ENCODE results near the gene NLN. TPM values are rescaled to one million over a fixed set of nuclear protein-coding genes. Genes with fewer than 3 reads are reported as not detected.
A peak's percentile ranks its signal among the peaks of the same experiment; 100 is the strongest.
"Not testable (repeated sequence)": the region's sequence is repeated elsewhere in the genome, so short reads cannot be mapped to it uniquely, and the experiment has no call there.

Gene NLN
- total RNA-seq, 1 donor from 2014 or later, result 15.1 TPM

DNA sequence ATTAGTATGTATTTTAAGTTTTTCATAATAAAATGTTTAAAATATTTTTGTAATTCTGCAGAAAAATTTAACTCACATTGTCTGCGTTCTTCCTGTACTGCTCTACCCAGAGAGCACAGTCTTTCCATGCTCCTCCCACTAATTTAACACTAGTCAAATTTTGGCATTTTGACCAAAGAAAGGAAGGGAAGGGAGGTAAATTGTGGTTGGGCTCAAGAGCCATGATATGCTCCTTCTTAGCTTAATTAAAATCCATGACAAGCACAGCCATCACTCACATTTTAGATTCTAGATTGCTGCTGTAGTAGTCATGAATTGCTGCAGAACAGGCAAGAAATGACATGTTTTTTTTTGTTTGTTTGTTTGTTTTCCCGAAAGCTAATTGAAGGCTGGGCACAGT lies 98.4 kb downstream of the NLN start:
- no peak for ATAC-seq (ENCODE audit: poor library complexity)
- DNase-seq, result no peak
- intact Hi-C loops (cut with DNase I), result no loop called here

DNA sequence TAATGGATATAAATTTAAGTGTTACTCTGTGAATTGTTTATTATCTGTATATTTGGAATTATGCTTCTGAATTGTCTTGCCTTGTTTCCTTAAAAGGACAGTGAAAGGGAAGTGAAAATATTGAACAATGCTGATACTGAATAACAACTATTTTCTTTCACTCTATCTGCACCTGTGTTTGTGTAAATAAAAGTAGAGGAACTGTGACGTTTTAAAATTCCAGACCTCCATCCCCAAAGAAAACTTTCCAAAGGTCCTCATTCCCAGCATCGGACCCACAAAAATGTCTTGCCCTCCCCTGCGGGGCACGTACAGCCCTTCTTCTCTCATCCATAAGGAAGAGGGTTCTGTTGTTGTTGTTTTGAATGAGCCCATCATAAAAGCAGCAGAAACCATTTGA lies 100.0 kb downstream of the NLN start:
- ATAC-seq (ENCODE audit: poor library complexity) (no peak), DNase-seq (no peak)
- intact Hi-C loops (cut with DNase I), result no loop called here

DNA sequence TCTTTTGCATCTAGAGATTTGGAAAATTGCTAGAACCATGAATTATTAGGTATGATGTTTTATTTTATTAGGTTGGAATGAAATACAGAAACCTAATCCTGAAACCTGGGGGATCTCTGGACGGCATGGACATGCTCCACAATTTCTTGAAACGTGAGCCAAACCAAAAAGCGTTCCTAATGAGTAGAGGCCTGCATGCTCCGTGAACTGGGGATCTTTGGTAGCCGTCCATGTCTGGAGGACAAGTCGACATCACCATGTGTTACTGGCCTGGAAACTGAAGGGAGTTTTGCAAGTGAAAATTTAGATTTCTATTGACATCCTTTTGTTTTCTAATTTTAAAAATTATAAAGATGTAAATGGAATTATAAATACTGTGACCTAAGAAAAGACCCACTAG lies 100.7 kb downstream of the NLN start:
- no peak for DNase-seq
- ATAC-seq (ENCODE audit: poor library complexity), result no peak
- intact Hi-C loops (cut with DNase I), result no loop called here

DNA sequence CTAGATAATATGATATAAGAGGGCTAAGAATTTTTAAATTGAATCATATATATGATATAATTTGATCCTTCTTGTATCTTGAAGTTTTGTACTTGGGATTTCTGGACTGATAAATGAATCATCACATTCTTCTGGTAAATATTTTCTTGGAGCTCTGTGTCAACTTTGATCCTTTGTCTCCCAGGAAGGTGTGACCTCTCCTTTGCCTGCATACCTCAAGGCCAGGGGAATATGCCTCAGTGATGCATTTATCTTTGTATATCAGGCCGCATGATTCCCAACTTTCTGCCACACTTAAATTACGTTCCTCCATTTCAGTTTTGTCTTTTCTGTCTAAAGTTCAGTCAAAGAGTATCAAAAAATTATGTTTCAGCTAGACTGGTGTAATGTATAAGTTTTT lies 101.2 kb downstream of the NLN start:
- no peak for DNase-seq
- intact Hi-C loops (cut with DNase I), result no loop called here
- ATAC-seq (ENCODE audit: poor library complexity), result no peak

DNA sequence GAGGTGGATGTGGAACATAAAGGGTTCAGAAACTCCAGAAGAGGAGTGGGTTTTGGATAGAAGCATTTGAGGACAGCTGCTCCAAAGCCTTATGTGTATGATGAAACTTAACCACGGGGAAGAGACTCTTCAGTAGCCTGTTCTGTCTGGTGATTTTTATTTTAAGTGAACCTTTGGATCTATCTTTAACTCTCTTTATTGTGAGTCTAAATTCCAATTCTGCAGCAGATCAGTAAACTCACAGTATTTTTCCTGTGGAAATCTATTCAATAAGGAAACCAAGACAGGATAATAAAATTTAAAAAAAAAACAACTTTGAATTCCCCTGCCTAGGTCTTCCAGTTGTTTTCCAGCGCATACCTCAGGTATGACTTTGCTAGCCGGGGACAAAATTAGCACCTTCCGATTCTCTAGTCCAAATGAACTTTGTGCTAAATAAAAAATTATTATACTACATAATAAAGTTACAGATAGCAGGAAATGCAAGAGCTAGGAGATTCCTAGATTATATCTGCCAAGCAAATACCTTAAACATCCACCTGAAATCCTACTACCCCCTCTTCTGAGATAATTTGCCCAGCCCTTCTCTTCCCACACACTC lies 101.9 kb downstream of the NLN start:
- ATAC-seq (ENCODE audit: poor library complexity) (no peak), DNase-seq (no peak)
- intact Hi-C loops (cut with DNase I), result no loop called here

DNA sequence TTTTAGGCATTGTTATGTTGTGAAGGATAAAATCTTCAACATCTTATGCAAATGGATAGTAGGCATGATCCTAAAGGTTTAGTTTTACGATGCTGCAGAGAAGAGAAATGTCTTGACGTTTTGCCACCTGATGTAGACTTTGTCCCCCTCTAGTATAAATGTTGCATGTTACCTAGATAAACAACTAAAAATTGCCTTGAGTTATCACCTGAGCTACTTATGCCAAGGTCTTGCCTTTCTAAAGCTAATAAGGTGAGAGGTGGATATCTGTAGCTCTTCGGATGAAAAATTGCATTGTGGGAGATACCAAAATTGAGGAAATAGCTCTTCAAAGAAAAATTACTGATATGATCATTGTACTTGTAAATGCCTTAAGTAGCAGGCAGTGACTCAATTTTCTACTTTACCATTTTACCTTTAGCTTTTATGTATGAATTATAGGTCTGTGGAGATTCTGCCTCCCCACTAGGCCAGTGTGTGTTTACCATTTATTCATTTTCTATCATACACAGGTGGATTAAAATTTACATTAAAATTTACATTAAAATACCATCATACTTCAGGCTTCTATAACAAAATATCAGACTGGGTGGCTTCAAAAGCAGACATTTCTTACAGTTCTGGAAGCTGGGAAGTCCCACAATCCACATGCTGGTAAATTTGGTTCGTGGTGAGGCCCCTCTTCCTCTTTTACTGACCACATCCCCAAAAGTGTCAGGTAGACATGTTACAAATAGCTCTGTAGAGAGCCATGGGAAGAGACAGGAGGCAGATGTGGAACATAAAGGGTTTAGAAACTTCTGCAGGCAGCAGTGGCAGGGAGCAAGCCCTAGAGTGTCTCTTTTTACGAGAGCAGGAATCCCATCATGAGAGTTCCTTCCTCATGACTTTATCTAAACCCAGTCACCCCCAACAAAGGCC lies 103.7 kb downstream of the NLN start:
- no peak for DNase-seq
- intact Hi-C loops (cut with DNase I), result no loop called here
- no peak for ATAC-seq (ENCODE audit: poor library complexity)

DNA sequence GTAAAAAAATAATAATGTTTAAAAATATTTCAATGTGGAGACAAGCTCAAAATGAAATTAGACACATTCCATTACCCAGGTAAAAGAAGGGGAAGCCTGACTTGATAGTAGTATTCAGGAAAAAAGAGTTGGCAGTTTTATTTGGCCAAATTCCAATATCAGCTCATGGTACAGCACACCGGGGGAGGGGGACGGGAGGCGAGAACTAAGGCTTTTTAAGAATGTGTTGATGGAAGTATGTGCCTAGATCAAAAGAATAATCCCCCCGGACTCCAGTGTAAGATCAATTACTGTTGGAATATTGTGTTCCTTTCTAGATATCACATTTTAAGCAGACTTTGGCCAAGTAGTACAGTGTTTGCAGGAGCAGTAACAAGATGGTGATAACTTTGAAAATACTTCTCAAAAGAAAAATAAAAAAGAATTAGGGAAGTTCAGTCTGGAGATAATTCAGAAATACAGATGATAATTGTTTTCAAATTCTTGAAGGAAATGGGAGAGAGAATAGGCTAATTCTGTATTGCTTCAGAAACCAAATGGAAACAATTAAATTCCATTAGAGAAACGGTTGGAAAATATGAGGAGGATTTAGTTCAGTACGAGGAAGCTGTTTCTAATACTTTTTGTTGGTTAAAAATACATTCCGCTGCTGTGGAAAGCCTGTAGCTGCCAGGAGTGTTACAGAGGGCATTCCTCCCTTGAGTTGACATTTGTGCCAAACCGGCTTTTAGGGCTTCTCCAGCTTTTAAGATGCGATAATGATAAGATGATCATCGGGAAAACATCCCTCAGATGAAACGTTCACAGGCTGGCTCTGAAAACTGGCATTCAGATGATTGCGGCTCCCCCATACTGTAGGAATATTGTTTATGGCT lies 106.3 kb downstream of the NLN start:
- DNase-seq (no peak), ATAC-seq (ENCODE audit: poor library complexity) (no peak)
- intact Hi-C loops (cut with DNase I), result no loop called here

DNA sequence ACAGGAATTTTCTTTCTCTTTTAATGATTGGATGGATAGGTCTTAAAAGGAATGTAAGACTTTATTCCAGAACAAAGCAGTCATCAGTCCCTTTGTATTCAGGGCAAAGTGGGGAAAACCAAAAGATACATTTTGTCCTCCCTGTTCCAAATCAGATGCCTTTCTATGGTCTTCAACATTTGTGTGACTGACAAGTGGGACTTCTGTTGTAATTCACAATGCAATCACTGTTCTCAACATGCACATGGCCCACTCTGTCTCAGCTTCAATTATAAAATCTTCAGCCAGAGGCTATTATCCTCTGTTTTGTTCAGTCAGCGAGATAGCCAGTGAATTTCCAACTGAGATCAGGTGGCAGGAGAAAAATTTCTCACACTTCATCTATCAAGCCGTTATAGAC lies 108.9 kb downstream of the NLN start:
- ATAC-seq (ENCODE audit: poor library complexity) (no peak), DNase-seq (no peak)
- intact Hi-C loops (cut with DNase I), result no loop called here

DNA sequence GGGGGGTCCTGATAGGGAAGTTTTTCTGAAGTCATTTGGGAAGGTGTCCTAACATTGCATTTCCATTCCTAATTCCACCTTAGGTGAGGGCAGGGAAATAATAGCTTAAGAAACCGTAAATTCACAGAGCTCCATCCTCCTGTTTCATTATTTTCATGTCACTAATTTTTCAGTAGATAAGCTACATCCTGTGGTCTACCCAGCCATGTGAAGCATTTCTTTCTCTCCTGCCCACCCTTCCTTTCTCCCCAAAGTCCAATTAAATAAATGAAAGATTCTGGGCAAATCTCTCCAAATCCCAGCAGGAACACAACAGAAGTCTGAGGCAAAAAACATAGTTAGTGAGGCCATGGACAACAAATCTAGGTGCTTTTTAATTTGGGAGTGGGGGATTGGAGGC lies 109.3 kb downstream of the NLN start:
- ATAC-seq (ENCODE audit: poor library complexity) (no peak), DNase-seq (no peak)
- intact Hi-C loops (cut with DNase I), result no loop called here

DNA sequence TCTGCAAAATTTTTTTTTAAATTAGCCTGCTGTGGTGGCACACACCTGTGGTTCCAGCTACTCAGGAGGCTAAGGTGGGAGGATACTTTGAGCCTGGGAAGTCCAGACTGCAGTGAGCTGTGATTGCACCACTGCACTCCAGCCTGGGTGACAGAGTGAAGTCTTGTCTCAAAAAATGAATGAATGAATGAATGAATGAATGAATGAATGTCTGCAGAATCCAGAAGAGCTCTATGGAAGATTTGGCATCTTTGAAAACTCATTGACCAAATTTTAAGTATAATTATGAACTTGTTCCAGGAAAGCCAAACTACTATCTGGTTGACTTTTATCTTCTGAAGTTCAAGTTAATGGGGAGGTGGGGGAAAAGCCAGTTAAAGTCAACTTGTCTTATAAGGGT lies 110.1 kb downstream of the NLN start:
- DNase-seq (no peak), ATAC-seq (ENCODE audit: poor library complexity) (no peak)
- intact Hi-C loops (cut with DNase I), result no loop called here

DNA sequence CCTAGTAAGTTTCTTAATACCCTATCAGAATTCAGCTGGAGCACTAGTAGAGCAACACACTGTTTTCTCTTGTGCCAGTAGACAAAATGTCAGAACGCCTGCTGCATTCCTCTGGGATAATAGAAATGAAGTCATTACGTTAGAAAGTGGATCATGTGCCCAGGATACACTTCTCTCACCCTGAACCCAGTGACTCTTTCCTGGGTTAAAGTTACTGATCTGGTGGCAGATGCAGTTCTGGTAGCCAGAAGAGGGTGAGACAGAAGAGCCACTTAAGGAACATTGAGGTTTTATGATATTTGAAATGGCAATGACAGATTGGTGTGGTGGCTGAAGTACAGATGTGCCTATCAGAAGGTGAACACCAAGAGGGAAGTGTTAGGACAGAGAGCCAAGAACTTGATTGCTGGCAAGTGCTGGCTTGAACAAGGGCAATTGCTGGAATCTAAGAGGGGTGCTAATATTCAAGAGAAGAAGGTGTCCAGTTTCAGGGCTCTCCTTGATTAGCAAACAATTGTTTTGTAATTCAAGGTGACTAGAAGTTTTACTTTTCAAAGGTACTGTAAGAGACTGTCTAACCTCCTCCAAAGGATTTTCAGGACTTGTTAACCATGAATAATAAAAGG lies 110.7 kb downstream of the NLN start:
- ATAC-seq (ENCODE audit: poor library complexity) (peak; percentile 41), DNase-seq (no peak)
- intact Hi-C loops (cut with DNase I), result no loop called here

DNA sequence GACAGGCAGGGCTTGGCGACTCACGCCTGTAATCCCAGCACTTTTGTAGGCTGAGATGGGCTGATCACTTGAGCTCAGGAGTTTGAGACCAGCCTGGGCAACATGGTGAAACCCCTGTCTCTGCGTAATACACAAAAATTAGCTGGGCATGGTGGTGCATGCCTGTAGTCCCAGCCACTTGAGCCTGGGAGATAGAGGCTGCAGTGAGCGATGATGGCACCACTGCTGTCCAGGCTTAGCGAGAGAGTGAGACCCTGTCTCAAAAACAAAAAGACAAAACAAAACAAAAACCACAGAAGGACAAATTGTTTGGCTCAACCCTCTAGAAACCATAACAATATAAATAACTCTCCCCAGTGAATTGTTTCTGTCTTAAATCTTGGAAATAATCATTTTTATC lies 111.8 kb downstream of the NLN start:
- ATAC-seq (ENCODE audit: poor library complexity), result no peak
- intact Hi-C loops (cut with DNase I), result no loop called here
- DNase-seq, result no peak

DNA sequence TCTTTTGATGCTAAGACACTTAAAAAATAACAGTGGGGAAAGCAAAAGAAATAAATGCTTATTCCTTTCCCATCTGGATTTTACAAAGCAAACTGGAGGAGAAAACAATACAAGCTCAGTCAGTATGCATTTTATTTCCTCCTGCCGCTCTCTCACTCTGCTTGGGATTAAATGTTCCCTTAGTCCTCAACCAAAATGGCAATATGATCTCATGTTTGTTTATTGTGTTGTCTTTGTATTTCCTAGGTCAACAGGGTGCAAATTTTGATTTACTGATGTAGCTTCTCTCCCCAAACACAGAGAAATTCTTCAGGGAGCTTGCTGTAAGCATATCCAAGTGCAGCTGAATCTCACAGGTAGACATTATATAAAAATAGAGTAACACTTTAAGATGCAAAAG lies 112.3 kb downstream of the NLN start:
- intact Hi-C loops (cut with DNase I), result no loop called here
- DNase-seq, result no peak
- ATAC-seq (ENCODE audit: poor library complexity), result no peak

DNA sequence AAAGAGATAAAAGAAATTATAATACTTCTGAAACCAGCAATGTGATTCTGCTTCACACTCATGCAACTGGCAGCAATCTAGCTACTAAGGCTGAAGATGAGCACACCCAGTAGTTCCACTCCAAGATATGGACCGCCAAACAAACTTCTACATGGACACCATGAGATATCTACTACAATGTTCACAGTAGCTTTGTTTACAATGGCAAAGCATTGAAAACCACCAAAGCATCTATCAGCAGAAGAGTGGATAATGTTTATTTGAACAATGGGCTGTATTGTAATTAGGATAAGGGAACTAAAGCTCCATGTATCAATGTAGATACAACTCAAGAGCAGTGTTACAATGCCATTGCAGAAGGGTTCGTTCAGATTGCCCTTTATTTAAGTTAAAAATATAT lies 113.2 kb downstream of the NLN start:
- intact Hi-C loops (cut with DNase I), result no loop called here
- ATAC-seq (ENCODE audit: poor library complexity), result no peak
- no peak for DNase-seq

DNA sequence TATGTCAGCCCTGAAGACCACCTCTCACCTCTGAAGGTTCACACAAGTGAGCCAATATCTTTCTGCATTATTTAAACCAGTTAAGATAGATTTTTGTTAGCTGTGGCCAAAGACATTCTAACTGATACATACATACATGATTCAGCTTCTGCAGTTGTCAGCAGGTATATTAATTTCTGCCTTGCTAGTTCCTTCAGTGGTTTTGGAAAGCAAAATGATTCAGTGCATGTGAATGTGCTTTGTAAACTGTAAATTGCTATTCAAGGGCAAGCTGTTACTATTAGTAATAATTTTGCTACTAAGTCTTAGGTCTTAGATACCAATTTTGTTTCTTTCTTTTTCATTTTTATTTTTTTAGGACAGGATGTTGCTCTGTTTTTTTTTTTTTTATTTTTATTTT lies 115.1 kb downstream of the NLN start:
- DNase-seq (no peak), ATAC-seq (ENCODE audit: poor library complexity) (no peak)
- intact Hi-C loops (cut with DNase I), result no loop called here

DNA sequence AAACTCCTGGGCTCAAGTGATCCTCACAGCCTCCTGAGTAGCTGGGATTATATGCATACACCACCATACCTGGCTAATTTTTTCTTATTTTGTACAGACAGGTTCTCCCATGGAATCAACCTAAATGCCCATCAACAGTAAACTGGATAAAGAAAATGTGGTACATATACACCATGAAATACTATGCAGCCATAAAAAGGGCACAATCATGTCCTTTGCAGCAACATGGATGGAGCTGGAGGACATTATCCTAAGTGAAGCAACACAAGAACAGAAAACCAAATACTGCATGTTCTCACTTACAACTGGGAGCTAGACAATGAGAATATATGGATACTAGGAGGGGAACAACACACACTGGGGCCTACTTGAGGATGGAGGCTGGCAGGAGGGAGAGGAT lies 117.2 kb downstream of the NLN start:
- DNase-seq; ATAC-seq (ENCODE audit: poor library complexity); intact Hi-C loops (cut with DNase I): not testable (repeated sequence)

DNA sequence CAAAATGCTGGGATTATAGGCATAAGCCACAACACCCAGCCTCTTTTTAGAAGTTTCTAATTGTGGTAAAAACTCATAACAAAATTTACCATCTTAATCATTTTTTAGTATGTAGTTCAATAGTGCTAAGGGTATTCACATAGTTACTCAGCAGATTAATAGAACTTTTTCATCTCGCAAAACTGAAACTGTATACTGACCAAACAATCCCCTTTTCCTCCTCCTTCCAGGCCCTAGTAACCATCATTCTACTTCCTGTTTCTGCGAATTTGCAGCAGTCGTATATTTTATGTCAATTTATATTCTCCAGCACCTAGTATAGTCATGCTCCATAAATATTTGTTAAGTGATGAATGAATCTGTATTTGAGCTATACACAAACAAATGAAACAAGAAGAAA lies 118.1 kb downstream of the NLN start:
- intact Hi-C loops (cut with DNase I), result no loop called here
- no peak for DNase-seq
- no peak for ATAC-seq (ENCODE audit: poor library complexity)

DNA sequence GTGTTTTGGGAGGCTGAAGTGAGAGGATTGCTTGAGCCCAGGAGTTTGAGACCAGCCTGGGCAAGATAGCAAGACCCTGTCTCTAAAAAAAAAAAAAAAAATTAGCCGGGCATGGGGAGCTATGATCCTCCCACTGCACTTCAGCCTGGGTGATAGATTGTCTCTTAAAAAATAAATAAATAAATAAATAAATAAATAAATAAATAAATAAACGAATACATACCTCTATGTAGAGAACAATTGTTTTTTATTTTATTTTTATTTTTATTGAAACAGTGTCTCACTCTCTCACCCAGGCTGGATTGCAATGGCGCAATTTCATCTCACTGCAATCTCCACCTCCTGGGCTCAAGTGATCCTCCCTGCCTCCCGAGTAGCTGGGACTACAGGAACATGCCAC lies 122.8 kb downstream of the NLN start:
- DNase-seq; ATAC-seq (ENCODE audit: poor library complexity); intact Hi-C loops (cut with DNase I): not testable (repeated sequence)

DNA sequence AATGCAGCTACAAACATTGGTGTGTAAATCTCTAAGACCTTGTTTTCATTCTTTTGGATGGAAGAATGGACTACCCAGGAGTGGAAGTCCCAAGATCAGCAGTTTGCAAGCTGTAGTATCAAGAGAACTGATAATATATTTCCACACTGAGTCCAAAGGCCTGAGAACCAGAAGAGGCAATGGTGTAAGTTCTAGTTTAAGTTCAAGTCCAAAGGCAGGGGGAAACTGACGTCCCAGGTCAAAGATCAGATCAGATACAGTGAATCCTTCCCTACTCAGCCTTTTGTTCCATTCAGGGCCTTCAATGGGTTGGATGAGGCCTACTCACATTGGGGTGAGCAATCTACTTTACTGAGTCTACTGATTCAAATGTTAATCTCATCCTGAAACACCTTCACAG lies 124.1 kb downstream of the NLN start:
- ATAC-seq (ENCODE audit: poor library complexity), result no peak
- no peak for DNase-seq
- intact Hi-C loops (cut with DNase I), result no loop called here
